ENCODE measurements around the gene TNNT3. TPM values are rescaled to one million over a fixed set of nuclear protein-coding genes. Genes with fewer than 3 reads are reported as not detected.

TNNT3 gene
- total RNA-seq, 1 donor from 2014 or later: 3.5 TPM

GRCh38 chr11:1934335-1935155, 15.0 kb downstream of the TNNT3 start:
- POLR2A ChIA-PET: no interaction called here
- H3K9me3 Mint-ChIP-seq: no peaks in the 10 kb centered on the region
- H3K27me3 Mint-ChIP-seq: peaks cover 26% of the 10 kb centered on the region
- H3K36me3 Mint-ChIP-seq (ENCODE audit: low read depth): no peaks in the 10 kb centered on the region
- no peak overlapping the region for H3K4me3 Mint-ChIP-seq
- ATAC-seq (ENCODE audit: low read depth) (no peak), DNase-seq (no peak)
- no peak overlapping the region for H3K27ac Mint-ChIP-seq
- H3K4me1 Mint-ChIP-seq: peaks cover 2% of the 10 kb centered on the region
- CTCF ChIA-PET: no interaction called here
- intact Hi-C loops (cut with micrococcal nuclease): no loop called here
- TF ChIP-seq, protein P1, sequence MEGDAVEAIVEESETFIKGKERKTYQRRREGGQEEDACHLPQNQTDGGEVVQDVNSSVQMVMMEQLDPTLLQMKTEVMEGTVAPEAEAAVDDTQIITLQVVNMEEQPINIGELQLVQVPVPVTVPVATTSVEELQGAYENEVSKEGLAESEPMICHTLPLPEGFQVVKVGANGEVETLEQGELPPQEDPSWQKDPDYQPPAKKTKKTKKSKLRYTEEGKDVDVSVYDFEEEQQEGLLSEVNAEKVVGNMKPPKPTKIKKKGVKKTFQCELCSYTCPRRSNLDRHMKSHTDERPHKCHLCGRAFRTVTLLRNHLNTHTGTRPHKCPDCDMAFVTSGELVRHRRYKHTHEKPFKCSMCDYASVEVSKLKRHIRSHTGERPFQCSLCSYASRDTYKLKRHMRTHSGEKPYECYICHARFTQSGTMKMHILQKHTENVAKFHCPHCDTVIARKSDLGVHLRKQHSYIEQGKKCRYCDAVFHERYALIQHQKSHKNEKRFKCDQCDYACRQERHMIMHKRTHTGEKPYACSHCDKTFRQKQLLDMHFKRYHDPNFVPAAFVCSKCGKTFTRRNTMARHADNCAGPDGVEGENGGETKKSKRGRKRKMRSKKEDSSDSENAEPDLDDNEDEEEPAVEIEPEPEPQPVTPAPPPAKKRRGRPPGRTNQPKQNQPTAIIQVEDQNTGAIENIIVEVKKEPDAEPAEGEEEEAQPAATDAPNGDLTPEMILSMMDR (IDR thresholded peaks at IDR 0.05): no peak

DNA sequence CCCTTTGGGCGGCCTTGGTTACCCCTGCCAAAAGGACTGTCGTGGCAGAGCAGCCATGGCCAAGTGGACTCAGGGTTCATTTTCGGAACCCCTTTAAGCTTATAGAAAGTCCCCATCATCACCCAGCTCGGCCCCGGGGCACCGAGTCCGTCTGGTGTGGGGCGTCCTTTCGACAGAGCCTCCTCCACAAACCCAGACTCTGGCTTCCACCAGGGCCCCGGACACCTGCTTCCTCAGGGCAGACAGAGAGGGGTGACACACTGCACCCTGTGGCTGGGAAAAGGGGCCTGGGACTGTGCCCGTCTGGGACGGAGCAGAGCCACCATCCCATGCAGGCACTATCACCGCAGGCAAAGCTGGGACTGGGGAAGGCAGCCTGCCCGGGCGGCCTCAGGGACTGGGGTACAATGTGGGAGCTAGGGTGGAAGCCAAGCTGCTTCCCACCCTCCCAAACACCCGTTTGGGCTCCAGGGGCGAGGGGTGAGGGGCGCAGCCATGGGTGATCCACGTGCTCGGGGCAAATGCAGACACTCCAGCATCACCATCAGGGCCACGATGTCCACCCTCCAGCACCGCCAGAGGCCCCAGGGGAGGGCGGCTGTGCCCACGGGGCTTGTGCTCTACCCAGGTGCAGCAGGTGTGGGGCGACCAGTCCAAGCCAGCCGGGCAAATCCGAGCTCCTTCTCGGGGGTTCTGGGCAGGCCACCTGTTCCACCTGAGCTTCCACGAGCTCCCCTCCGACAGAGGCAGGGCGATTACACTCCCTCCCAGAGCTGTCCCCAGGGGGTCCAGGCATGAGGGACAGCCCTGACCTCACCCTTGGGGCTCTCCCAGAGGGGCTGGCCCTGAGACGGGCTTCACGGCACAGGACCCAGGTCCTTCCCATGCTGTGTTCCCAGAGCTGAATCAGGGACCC, 15.9 kb downstream of the TNNT3 start:
- intact Hi-C loops (cut with micrococcal nuclease): no loop called here
- CTCF ChIA-PET: no interaction called here
- POLR2A ChIA-PET: no interaction called here
- Mint-ChIP-seq H3K27ac (no peak overlapping the region), H3K9me3 (no peaks in the 10 kb centered on the region), H3K27me3 (peaks cover 24% of the 10 kb centered on the region), H3K36me3 (ENCODE audit: low read depth) (no peaks in the 10 kb centered on the region), H3K4me3 (no peak overlapping the region), H3K4me1 (peaks cover 2% of the 10 kb centered on the region)
- ATAC-seq (ENCODE audit: low read depth): no peak
- peak; percentile 13 for DNase-seq
- TF ChIP-seq, protein P1 (IDR thresholded peaks at IDR 0.05): no peak

DNA sequence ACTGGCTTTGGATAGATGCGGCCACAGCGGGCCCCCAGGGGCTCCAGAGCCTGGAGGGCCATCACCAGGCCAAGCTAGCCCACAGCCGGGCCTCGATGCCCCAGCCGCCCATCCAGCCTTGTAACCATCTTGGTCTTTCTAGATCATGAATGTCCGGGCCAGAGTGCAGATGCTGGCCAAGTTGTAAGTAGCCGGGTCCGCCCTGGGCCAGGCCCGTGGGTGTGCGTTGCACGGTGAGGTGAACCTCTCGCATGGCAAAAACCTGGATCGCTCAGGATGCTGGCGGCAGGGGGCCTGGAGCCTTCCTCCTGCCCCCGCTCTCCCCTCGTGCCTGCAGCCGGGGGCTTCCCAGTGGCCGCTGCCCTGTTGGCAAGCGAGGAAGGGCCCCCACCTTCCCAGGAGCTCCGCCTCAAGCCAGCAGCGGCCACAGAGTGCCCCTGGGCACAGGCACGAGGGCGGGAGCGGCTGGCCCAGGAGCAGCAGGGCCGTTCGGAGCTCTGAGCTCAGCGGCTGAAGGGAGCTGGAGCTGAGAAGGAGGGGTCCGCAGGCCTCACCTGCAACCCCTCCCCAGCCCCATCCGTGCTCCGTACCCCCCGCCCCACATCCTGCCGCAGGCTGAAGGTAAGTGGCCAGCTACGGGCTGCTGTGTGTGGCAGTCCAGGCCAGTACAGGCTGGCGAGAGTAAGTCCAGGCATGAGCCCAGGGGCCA, 16.7 kb downstream of the TNNT3 start:
- DNase-seq: peak; percentile 7
- H3K9me3 Mint-ChIP-seq: no peaks in the 10 kb centered on the region

DNA sequence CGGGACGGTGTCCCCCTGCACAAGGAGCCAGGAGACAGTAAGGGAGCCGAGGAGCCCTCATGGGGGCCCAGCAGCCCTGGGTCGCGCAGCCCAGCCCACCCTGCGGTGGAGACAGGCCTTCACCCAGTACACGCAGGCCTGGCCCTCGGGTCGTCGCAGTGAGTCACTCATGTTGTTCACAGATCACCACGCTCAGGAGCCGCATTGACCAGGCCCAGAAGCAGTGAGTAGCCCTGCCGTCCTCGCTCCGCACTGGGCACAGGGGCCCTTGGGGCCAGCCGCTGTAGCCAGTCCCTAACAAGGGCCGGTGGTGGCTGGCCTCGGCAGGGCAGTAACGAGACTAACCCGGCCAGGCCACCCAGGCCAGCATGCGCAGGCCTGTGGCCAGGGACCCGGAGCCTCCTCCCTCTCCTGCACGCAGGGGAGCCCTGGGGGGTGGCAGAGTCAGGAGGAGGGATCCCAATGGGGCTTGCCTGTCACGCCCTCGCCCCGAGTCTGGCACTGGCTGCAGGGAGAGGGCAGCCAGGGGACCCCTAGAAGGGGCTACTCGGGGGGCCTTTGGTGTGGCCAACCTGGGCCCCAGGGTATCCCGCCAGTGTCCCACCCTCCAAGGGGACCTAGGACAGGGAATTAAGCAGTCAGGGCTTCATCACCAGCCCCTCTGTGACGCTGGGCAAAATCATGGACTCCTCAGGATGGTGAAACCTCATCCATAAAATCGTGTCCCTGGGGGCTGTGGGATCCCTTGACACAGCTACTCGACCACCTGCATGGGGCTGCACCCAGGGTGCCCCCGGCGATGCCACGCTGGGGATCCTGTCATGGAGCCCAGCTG, 17.5 kb downstream of the TNNT3 start:
- no peaks in the 10 kb centered on the region for H3K9me3 Mint-ChIP-seq
- H3K36me3 Mint-ChIP-seq (ENCODE audit: low read depth): no peaks in the 10 kb centered on the region
- H3K27me3 Mint-ChIP-seq: peaks cover 18% of the 10 kb centered on the region
- TF ChIP-seq, protein P1 (IDR thresholded peaks at IDR 0.05): no peak
- no peak overlapping the region for H3K27ac Mint-ChIP-seq
- H3K4me3 Mint-ChIP-seq: no peak overlapping the region
- intact Hi-C loops (cut with micrococcal nuclease): no loop called here
- H3K4me1 Mint-ChIP-seq: peaks cover 2% of the 10 kb centered on the region
- peak; percentile 12 for DNase-seq
- no peak for ATAC-seq (ENCODE audit: low read depth)
- ChIA-PET POLR2A (no interaction called here), CTCF (no interaction called here)

More for the DNA sequence above, 16.7 kb downstream of the TNNT3 start:
- no peak for ATAC-seq (ENCODE audit: low read depth)
- intact Hi-C loops (cut with micrococcal nuclease): no loop called here
- no peak overlapping the region for H3K27ac Mint-ChIP-seq
- H3K36me3 Mint-ChIP-seq (ENCODE audit: low read depth): no peaks in the 10 kb centered on the region
- H3K4me1 Mint-ChIP-seq: peaks cover 2% of the 10 kb centered on the region
- no peak overlapping the region for H3K4me3 Mint-ChIP-seq
- ChIA-PET POLR2A (interaction anchor here (0.6 kb wide), 1 partner anchor 1454 kb away, joined by 7 read pairs; no protein-coding TSS in a partner anchor), CTCF (no interaction called here)
- peaks cover 24% of the 10 kb centered on the region for H3K27me3 Mint-ChIP-seq
- TF ChIP-seq, protein P1 (IDR thresholded peaks at IDR 0.05): no peak

All from activated B cell treated with CpG ODN at 0.5 μM for 24 hours (primary cell).